AG20443 (cell line): ENCODE measurements around the gene GRM5.
"Not testable (repeated sequence)": the region's sequence is repeated elsewhere in the genome, so short reads cannot be mapped to it uniquely, and the experiment has no call there.

Experiments
- DNase-seq: peaks from one replicate; pipeline ENCODE4 v3.0.0; 2012; ENCODE audit warnings: low spot score, mixed read lengths

Gene GRM5

DNA sequence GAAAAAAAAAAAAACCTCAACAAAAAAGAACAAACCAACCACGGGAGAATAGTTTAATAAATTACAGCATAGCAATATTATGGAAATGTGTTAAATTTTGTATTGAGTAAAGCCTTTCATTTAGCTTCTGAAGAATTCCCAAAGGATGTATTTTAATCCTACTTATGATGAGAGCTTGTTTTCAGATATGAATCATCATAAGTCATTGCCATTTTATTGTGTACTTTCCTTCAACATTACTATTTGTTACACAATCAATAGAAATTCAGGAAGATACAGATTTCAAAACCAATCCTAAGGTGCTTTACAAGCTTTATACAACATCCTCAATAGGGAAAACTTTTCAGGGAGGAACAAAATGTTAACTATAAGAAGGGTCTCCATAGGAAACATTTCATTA lies 527.7 kb downstream of the GRM5 start:
- DNase-seq = peak; percentile 21

GRCh38 chr11:88537613-88538012 lies 528.2 kb downstream of the GRM5 start:
- DNase-seq = no peak

DNA sequence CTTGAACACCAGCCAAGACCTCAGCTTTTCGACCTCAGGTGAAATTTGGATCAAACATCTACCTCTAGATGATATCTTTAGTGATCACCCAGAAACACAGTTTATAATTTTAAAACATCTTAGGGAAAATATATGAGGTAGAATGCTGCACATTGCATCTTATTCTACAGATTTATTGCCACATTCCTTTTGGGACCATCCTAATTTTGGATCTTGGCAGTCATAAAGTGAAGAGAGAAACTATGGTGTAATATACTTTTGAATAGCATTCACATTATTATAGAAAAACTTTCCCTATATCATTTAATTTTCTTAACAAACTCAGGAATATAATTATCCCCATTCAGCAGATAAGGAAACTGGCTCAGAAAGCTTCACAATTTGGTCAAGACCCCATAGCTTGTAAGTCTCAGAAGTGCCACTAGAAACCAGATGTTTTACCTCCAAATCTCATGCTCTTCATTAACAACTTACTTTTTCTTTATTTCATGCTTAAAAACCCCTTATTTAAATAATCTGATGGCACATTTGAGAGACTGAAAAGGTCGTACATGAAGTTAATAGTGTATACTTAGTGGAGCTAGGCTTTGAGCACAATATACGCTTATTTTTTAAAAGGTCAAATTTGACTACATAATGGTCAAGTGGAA lies 529.0 kb downstream of the GRM5 start:
- DNase-seq = no peak

DNA sequence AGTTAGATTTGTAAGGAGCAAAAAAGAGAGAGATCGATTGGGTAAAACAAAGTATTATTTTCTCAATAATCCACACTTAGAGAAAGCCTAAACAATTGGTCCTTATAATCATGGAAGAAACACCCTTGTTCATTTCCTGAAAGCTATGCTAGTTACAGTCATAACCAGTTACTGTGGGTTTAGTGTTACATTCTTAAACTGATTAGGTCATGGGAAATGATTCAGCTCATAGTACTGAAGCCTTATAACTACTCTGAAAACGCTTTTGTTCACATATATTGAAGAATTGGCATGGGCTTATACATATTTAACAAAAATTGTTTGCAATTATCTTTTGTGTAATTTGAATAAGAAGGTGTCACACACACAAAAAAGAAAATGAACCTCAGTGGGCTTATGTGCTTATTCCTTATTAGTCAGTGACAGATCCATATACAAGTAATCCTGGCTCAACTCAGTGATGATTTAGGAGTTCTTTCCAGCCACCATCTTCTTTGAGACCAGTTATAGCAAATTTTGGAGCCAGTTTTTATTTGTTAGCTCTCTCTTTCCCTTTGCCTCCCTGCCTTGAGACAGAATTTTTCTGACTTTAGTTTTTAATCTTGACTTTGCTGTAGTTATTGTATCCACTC lies 529.8 kb downstream of the GRM5 start:
- peak; percentile 68 for DNase-seq

GRCh38 chr11:88535266-88535665 lies 530.5 kb downstream of the GRM5 start:
- DNase-seq = peak; percentile 8

GRCh38 chr11:88534706-88535105 lies 531.1 kb downstream of the GRM5 start:
- not testable (repeated sequence) for DNase-seq

DNA sequence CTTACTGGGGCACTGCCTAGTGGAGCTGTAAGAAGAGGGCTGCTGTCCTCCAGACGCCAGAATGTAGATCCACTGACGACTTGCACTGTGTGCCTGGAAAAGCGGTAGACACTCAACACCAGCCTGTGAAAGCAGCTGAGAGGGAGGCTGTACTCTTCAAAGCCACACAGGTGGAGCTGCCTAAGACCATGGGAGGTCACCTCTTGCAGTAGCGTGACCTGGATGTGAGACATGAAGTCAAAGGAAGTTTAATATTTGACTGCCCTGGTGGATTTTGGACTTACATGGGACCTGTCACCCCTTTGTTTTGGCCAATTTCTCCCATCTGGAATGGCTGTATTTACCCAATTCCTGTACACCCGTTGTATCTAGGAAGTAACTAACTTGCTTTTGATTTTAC lies 531.6 kb downstream of the GRM5 start:
- no peak for DNase-seq

GRCh38 chr11:88533001-88533400 lies 532.8 kb downstream of the GRM5 start:
- DNase-seq = no peak

GRCh38 chr11:88531831-88532230 lies 534.0 kb downstream of the GRM5 start:
- no peak for DNase-seq

DNA sequence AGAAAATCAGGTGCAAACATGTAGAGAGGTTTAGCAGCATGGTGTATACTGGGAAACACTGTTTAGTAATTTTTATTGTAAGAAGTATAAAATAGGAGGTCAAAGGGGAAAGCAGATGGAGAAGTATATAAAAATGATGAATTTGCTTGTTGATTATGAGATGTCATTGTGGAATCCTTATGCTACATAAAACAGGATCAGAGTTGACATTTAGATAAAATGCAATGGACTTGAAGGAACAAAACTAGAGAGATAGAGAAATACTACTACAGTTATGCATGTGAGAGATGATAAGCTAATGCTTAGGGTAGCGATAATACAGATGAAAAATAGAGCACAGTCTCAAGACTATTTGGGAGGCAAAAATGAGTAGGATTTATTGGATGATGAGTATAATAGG lies 536.4 kb downstream of the GRM5 start:
- DNase-seq = no peak

- no peak for DNase-seq
Measured at GRCh38 chr11:88523386-88524071, 542.3 kb downstream of the GRM5 start.

GRCh38 chr11:88522624-88523385 lies 543.0 kb downstream of the GRM5 start:
- peak; percentile 15 for DNase-seq

GRCh38 chr11:88521799-88522201 lies 544.0 kb downstream of the GRM5 start:
- DNase-seq = no peak

- peak; percentile 19 for DNase-seq
Measured at GRCh38 chr11:88521399-88521798, 544.4 kb downstream of the GRM5 start.

GRCh38 chr11:88520391-88520790 lies 545.4 kb downstream of the GRM5 start:
- no peak for DNase-seq

DNA sequence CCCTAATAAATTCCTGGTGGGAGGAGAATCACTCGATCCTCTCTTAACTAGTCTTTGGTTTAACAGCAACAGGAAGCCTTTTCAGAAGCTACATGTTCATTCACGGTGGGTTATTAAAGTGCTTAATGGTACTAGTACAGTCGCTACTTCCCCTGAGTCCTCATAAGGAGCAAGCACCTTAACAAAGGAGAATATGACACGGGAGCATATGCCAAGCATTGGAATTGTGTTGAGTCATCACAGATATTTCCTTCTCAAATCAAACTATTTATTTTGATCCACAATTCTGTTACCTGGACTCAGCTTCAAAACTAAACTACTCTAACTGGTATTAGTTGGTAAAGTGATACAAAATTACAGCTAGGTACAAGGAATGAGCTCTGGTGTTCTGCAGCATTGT lies 550.8 kb downstream of the GRM5 start:
- no peak for DNase-seq

- DNase-seq = no peak
Measured at GRCh38 chr11:88511006-88511405, 554.8 kb downstream of the GRM5 start.

GRCh38 chr11:88508759-88509581 lies 556.8 kb downstream of the GRM5 start:
- DNase-seq = peak; percentile 57

GRCh38 chr11:88508418-88508758 lies 557.4 kb downstream of the GRM5 start:
- DNase-seq = no peak

DNA sequence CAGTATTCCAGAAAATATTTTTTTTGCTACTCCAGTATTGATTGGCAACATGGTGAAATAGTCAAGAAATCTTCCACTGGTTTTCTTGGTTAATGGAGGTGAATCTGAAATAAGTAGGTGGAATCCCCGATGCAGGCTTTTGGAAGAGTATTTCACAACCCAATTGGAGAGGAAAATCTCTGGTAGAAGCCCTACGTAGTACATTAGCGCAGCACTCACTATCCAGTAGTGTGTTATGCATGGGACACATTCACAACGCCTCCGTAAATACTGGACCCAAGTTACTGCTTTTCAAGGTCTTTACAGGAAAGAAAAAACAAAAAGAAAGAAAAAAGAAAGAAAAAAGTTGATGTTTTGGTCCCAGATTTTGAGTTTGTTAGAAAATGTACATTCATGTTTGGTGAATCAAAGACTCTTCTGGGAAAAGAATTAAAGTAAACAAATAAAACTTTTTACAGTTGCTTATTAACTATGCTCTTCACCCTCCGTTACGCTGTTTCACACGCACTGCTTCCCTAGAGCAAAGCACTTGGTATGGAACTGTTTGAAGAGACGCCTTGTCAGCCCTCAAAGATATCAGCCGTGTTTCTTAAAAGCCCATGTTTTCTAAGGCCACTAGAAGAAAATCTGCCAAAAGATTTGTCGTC lies 557.9 kb downstream of the GRM5 start:
- no peak for DNase-seq

DNA sequence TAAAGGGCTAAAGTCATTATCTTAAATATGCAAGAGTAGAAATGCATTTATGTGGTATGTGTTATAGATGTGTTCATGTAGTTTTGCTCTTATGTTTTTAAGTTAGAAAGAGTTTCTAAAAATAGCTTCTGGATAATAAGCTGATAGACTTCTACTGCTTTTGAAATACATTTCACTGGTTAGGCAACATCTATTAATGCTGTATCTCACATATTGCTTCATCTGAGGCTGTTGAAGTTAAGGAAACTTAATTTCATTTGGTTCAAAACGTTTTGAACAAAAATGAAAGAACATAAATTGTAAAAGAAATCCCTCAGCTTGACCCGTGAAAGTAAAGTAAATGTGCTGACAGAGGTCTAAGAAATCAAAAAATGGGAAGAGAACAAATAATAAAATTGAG lies 564.2 kb downstream of the GRM5 start:
- DNase-seq = no peak
